Nephron progenitor cell (in vitro differentiated cells): ENCODE measurements around the gene SLC35B4.

Experiments
- DNase-seq: peaks from one replicate; pipeline ENCODE4 v3.0.0; 2021
- H3K27ac Mint-ChIP-seq: 2 replicates; pipeline ENCODE4 v1.8.0; 2021; ENCODE audit warnings: mild to moderate bottlenecking, moderate library complexity, mixed read lengths
- H3K27me3 Mint-ChIP-seq: 2 replicates; pipeline ENCODE4 v1.8.0; 2021; ENCODE audit warnings: mild to moderate bottlenecking, low read depth, mixed read lengths; ENCODE audit not compliant: poor library complexity
- H3K36me3 Mint-ChIP-seq: 2 replicates; pipeline ENCODE4 v1.8.0; 2021; ENCODE audit warnings: low read depth, mixed read lengths
- H3K4me1 Mint-ChIP-seq: 2 replicates; pipeline ENCODE4 v1.8.0; 2021; ENCODE audit warnings: mixed read lengths
- H3K4me3 Mint-ChIP-seq: 2 replicates; pipeline ENCODE4 v1.8.0; 2021; ENCODE audit warnings: mild to moderate bottlenecking, moderate library complexity, mixed read lengths
- H3K9me3 Mint-ChIP-seq: 2 replicates; pipeline ENCODE4 v1.8.0; 2021; ENCODE audit warnings: mild to moderate bottlenecking, moderate library complexity, mixed read lengths
- TF ChIP-seq, protein P1 (sequence below): fragments of 200-600 bp; sonication (generic); IDR thresholded peaks from 2 replicates; pipeline ENCODE4 v1.5.0; 2021; ENCODE audit warnings: antibody characterized with exemption

Gene SLC35B4, protein sequence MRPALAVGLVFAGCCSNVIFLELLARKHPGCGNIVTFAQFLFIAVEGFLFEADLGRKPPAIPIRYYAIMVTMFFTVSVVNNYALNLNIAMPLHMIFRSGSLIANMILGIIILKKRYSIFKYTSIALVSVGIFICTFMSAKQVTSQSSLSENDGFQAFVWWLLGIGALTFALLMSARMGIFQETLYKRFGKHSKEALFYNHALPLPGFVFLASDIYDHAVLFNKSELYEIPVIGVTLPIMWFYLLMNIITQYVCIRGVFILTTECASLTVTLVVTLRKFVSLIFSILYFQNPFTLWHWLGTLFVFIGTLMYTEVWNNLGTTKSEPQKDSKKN

GRCh38 chr7:134316539-134317344 is at the start of gene SLC35B4:
Gene SLC35B4, minus strand, starts transcription at chr7:134316930. Its CDS starts 179 bp downstream, at chr7:134316751.
- TF ChIP-seq, protein P1, sequence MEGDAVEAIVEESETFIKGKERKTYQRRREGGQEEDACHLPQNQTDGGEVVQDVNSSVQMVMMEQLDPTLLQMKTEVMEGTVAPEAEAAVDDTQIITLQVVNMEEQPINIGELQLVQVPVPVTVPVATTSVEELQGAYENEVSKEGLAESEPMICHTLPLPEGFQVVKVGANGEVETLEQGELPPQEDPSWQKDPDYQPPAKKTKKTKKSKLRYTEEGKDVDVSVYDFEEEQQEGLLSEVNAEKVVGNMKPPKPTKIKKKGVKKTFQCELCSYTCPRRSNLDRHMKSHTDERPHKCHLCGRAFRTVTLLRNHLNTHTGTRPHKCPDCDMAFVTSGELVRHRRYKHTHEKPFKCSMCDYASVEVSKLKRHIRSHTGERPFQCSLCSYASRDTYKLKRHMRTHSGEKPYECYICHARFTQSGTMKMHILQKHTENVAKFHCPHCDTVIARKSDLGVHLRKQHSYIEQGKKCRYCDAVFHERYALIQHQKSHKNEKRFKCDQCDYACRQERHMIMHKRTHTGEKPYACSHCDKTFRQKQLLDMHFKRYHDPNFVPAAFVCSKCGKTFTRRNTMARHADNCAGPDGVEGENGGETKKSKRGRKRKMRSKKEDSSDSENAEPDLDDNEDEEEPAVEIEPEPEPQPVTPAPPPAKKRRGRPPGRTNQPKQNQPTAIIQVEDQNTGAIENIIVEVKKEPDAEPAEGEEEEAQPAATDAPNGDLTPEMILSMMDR = no peak
- no peaks in the 10 kb centered on the region for H3K9me3 Mint-ChIP-seq
- peak; percentile 94 for DNase-seq
- no peak within 1 kb of the TSS for H3K27ac Mint-ChIP-seq
- H3K4me1 Mint-ChIP-seq = peaks cover 22% of the 10 kb centered on the region
- peaks cover 7% of the 10 kb centered on the region for H3K36me3 Mint-ChIP-seq
- H3K27me3 Mint-ChIP-seq = peaks cover 16% of the 10 kb centered on the region
- H3K4me3 Mint-ChIP-seq = peak within 1 kb of the TSS; percentile 89

GRCh38 chr7:134366481-134366880 is 49.8 kb upstream of the SLC35B4 start:
- Mint-ChIP-seq H3K27me3 (peaks cover 36% of the 10 kb centered on the region), H3K9me3 (no peaks in the 10 kb centered on the region), H3K36me3 (no peaks in the 10 kb centered on the region), H3K27ac (no peak overlapping the region), H3K4me1 (no peaks in the 10 kb centered on the region), H3K4me3 (no peak overlapping the region)
- TF ChIP-seq, protein P1 = no peak
- no peak for DNase-seq

DNA sequence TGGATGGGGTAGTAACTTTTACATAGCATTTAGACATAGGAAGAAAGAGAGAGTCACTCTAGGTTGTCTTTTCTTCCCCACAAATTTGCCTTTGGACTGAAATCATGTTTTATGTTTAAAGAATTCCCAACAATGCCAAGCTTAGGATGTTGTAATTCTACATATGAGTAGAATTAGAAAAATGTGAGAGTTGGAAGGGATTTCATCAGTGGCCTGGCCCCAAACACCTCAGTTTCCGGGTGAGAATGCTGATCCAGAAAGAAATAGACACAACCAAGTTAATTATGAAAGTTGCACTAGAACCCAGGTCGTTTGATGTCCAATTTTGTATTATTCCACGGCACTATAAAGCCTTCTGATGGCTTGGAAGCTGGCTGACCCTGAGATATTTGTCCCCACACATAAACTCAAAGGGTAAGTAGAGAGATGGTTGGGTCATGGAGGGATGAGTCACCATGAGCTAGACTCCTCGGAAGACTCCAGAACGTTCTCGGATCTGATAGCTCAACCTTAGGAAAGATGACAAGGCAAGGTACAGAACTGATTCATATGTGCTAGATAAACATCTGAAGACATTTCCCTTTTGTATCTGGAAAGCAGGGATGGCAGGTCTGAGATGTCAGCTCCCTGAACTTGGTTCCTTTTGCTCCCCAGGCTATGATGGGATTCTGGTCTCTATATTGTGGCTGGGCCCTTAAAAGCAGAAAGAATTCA is 48.8 kb upstream of the SLC35B4 start:
- Mint-ChIP-seq H3K4me3 (no peak overlapping the region), H3K4me1 (peaks cover 5% of the 10 kb centered on the region), H3K9me3 (no peaks in the 10 kb centered on the region), H3K27me3 (peaks cover 30% of the 10 kb centered on the region), H3K27ac (no peak overlapping the region), H3K36me3 (no peaks in the 10 kb centered on the region)
- DNase-seq = no peak
- TF ChIP-seq, protein P1 = no peak

DNA sequence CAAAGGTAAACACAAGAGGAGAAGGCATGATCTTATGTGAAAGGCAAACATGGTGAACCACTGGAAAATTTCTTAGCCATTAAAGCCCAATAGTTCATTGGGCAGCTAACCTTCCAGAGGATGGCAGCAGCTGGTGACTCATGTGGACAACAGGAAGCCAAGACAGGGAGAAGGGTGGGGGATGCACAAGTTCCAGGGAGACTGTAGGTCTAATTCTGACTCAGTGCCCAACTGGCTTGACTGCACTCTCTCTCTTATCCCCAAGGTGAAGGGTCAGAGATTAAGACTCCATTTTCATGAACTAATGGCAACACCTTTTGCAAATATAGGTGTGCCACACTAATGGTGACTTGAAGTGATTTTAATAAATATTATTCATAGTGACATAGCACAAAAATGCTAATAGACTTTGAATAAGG is 47.9 kb upstream of the SLC35B4 start:
- no peaks in the 10 kb centered on the region for H3K9me3 Mint-ChIP-seq
- H3K36me3 Mint-ChIP-seq = no peaks in the 10 kb centered on the region
- peaks cover 5% of the 10 kb centered on the region for H3K4me1 Mint-ChIP-seq
- TF ChIP-seq, protein P1 = no peak
- H3K27ac Mint-ChIP-seq = no peak overlapping the region
- peaks cover 25% of the 10 kb centered on the region for H3K27me3 Mint-ChIP-seq
- no peak overlapping the region for H3K4me3 Mint-ChIP-seq
- no peak for DNase-seq

DNA sequence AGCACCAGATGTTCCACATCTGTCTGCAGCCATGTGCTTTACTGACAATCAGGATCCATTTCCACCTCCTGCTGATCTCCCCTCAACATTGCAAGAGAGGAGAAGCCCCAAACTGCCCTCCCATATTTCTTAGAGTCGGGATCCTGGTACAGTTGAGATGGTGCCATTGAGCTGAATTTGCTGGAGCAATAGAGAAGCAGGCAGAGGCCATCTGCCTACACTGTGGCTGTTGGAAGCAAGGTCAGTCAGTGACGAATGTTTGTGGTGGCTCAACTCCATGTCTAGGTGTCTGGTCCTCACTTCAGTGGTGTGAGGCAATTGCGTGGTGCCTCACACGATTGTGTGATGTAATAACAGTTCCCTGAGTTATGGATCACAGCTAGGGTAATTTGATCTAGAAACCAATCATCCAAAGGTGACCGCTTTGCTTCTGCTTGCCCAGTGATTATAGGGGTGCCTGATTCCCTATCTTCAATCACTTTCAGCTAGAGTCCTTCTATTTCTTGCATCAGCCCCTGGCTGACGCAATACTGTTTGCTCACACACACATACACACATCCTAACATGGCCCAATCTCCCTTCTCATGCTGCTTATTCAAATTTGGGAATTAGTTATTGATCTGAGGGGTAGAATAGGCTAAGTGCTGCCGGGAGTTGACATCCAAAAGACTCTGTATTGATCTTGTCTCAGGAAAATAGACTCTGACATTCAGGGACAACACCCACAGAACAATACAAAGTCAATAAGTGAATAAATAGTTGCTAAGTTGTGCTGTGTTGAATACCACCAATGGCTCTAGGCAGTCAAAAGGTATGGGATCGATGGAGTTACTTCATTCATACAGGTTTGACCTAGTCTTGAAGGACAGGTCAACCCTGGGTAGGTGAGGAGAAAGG is 46.1 kb upstream of the SLC35B4 start:
- no peak overlapping the region for H3K4me3 Mint-ChIP-seq
- TF ChIP-seq, protein P1 = no peak
- no peaks in the 10 kb centered on the region for H3K9me3 Mint-ChIP-seq
- peaks cover 21% of the 10 kb centered on the region for H3K27me3 Mint-ChIP-seq
- peaks cover 5% of the 10 kb centered on the region for H3K4me1 Mint-ChIP-seq
- no peak for DNase-seq
- no peaks in the 10 kb centered on the region for H3K36me3 Mint-ChIP-seq
- no peak overlapping the region for H3K27ac Mint-ChIP-seq
